Mucosa of stomach (tissue), 1 donor: ENCODE measurements around the gene FBXO9.
A peak's percentile ranks its signal among the peaks of the same experiment; 100 is the strongest.

Experiments used
- H3K27me3 ChIP-seq: one replicate; pipeline ENCODE4 v1.7.0; 2013; ENCODE audit warnings: mild to moderate bottlenecking, low read length; ENCODE audit not compliant: control insufficient read depth, insufficient read depth
- H3K36me3 ChIP-seq: one replicate; pipeline ENCODE4 v1.7.0; 2013; ENCODE audit warnings: low read length; ENCODE audit not compliant: control insufficient read depth, insufficient read depth
- H3K4me1 ChIP-seq: one replicate; pipeline ENCODE4 v1.7.0; 2013; ENCODE audit warnings: mild to moderate bottlenecking, low read length; ENCODE audit not compliant: control insufficient read depth, insufficient read depth
- H3K4me3 ChIP-seq: one replicate; pipeline ENCODE4 v1.7.0; 2013; ENCODE audit warnings: low read length
- H3K9ac ChIP-seq: one replicate; pipeline ENCODE4 v1.7.0; 2013; ENCODE audit warnings: mild to moderate bottlenecking, low read length, moderate library complexity
- H3K9me3 ChIP-seq: one replicate; pipeline ENCODE4 v1.7.0; 2013; ENCODE audit warnings: mild to moderate bottlenecking, low read length, moderate library complexity; ENCODE audit not compliant: control insufficient read depth
- donor health status: Pancreatic carcinoma.

Gene FBXO9

DNA sequence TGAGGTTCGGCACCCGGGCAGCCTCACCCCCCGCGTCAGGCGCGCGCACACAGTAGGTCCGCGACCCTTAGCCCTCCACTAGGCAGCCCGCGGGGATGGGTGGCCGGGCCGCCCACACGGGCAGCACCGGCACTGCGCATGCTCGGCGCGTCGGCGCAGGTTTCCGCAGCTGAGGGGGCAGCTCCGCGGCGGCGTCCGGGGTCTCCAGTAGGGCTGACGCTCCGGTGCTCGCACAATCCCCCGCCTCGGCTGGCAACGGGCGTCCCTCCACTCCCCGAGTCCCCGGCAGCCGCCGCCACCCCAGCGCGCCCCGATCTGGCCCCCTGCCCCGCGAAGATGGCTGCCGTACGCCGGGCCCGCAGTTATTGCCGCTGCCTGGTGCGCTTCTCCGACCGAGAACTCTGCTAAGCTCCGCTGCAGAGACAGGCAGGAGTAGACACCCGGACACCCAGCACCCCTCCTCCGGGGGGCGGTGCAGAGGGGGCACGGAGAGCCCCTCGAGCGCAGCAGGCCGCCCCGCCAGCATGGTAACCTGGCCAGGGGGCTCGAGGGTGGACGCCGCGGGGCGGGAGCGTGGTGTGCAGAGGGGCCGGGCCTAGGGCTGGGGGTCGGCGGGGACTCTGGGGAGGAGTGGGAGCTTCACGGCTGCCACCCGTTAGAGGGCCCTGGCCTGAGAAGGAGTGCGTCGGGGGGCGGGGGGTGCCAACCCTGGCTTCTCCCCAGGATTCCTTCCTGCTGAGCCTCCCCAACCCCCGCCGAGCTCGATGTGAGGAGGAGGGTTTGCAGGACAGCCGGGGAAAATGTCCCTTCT lies at the start of gene FBXO9:
Gene FBXO9 (plus strand): TSS at position 139 of the 811 bp plus-strand sequence. CDS start 386 bp downstream, at position 525.
- Histone ChIP-seq H3K27me3 (no peaks in the 10 kb centered on the region), H3K36me3 (no peaks in the 10 kb centered on the region), H3K9me3 (no peaks in the 10 kb centered on the region), H3K4me3 (peak within 1 kb of the TSS; percentile 52), H3K4me1 (peaks cover 12% of the 10 kb centered on the region), H3K9ac (peak within 1 kb of the TSS; percentile 83)

- Histone ChIP-seq H3K36me3 (peaks cover 16% of the 10 kb centered on the region), H3K27me3 (no peaks in the 10 kb centered on the region), H3K4me3 (no peak overlapping the region), H3K9me3 (no peaks in the 10 kb centered on the region), H3K9ac (no peak overlapping the region), H3K4me1 (no peaks in the 10 kb centered on the region)
Observed at GRCh38 chr6:53015486-53015885, 49.7 kb upstream of the FBXO9 start.

GRCh38 chr6:53018446-53018845 lies 46.8 kb upstream of the FBXO9 start:
- no peak overlapping the region for H3K4me3 ChIP-seq
- peaks cover 7% of the 10 kb centered on the region for H3K36me3 ChIP-seq
- H3K9me3 ChIP-seq, result no peaks in the 10 kb centered on the region
- no peaks in the 10 kb centered on the region for H3K4me1 ChIP-seq
- H3K27me3 ChIP-seq, result no peaks in the 10 kb centered on the region
- no peak overlapping the region for H3K9ac ChIP-seq

DNA sequence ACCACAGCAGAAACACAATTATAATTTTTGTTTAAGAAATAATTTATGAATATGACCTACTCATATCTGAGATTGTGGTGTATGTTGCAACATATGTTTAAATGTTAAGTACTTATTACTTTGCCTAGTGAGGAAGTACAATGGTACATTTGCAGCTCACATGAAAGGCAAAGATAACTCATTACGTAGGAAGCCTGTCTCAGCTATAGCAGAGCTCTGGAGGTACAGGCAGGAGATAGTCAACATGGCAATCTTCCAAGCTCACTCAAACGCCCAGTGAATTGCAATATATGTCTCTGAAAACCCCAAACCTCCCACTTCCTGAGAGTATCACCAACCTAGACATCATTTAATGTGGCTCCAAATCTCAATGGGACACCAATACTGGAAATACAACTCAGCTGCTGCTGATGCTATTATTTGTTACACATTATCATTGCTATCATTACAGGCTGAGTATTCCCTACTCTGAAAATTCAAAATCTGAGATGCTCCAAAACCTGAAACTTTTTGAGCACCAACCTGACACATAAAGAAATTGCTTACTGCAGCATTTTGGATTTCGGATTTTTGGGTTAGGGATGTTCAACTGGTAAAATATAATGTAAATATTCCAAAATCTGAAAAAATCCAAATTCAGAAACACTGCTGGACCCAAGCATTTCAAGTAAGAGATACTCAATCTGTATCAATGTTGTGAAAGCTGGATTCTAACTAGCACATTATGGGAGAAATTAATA lies 45.0 kb upstream of the FBXO9 start:
- no peaks in the 10 kb centered on the region for H3K27me3 ChIP-seq
- H3K4me1 ChIP-seq, result no peaks in the 10 kb centered on the region
- peaks cover 9% of the 10 kb centered on the region for H3K36me3 ChIP-seq
- H3K9me3 ChIP-seq, result no peaks in the 10 kb centered on the region
- no peak overlapping the region for H3K9ac ChIP-seq
- no peak overlapping the region for H3K4me3 ChIP-seq

GRCh38 chr6:53023323-53023722 lies 41.9 kb upstream of the FBXO9 start:
- no peaks in the 10 kb centered on the region for H3K27me3 ChIP-seq
- no peak overlapping the region for H3K9ac ChIP-seq
- H3K4me1 ChIP-seq, result no peaks in the 10 kb centered on the region
- H3K9me3 ChIP-seq, result no peaks in the 10 kb centered on the region
- no peak overlapping the region for H3K4me3 ChIP-seq
- H3K36me3 ChIP-seq, result peaks cover 9% of the 10 kb centered on the region

DNA sequence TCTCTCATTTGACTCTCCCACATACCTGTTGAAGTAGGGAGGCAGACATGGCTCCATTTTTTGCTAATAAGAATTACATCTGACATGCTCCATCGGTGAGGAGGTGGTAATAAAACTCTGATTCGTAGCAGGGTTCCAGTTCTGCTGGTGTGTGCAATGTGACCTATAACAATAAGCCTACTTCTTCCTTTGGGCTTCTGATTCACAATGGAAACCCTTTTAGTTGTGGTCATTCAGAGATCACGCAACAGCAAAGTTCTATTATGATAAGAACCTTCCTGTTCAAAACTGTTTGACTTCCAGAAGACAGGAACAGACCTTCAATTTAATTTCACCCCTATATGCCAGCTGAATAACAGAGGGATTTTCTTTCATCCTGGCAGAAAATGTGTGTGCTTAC lies 38.7 kb upstream of the FBXO9 start:
- no peak overlapping the region for H3K4me3 ChIP-seq
- no peaks in the 10 kb centered on the region for H3K9me3 ChIP-seq
- no peaks in the 10 kb centered on the region for H3K27me3 ChIP-seq
- H3K4me1 ChIP-seq, result no peaks in the 10 kb centered on the region
- H3K36me3 ChIP-seq, result peaks cover 9% of the 10 kb centered on the region
- no peak overlapping the region for H3K9ac ChIP-seq

GRCh38 chr6:53027131-53027718 lies 38.0 kb upstream of the FBXO9 start:
- Histone ChIP-seq H3K36me3 (peaks cover 9% of the 10 kb centered on the region), H3K27me3 (no peaks in the 10 kb centered on the region), H3K4me1 (no peaks in the 10 kb centered on the region), H3K9me3 (no peaks in the 10 kb centered on the region), H3K4me3 (no peak overlapping the region), H3K9ac (no peak overlapping the region)

- Histone ChIP-seq H3K36me3 (peaks cover 10% of the 10 kb centered on the region), H3K9ac (no peak overlapping the region), H3K4me3 (no peak overlapping the region), H3K27me3 (no peaks in the 10 kb centered on the region), H3K4me1 (no peaks in the 10 kb centered on the region), H3K9me3 (no peaks in the 10 kb centered on the region)
Observed at GRCh38 chr6:53028467-53028866, 36.7 kb upstream of the FBXO9 start.

DNA sequence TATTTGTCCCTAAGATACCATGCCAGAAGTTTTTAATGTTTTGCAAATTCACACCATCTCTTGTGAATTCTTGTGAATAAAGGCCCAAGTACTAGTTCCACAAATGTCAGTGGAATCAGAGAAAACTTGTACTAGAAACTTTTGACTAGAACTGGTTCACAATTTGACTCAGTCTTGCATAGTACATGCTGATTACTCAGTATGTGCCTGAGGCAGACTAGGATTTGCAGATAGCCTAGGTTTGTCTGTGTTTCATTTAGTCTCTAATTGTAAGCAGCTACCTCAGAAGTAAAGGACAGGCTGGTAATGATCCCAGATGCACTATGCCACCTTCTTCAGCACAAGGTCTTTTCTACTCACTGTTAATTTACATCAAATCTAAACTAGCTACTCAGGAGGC lies 35.9 kb upstream of the FBXO9 start:
- no peaks in the 10 kb centered on the region for H3K9me3 ChIP-seq
- H3K27me3 ChIP-seq, result no peaks in the 10 kb centered on the region
- no peaks in the 10 kb centered on the region for H3K4me1 ChIP-seq
- peaks cover 8% of the 10 kb centered on the region for H3K36me3 ChIP-seq
- no peak overlapping the region for H3K4me3 ChIP-seq
- H3K9ac ChIP-seq, result no peak overlapping the region

DNA sequence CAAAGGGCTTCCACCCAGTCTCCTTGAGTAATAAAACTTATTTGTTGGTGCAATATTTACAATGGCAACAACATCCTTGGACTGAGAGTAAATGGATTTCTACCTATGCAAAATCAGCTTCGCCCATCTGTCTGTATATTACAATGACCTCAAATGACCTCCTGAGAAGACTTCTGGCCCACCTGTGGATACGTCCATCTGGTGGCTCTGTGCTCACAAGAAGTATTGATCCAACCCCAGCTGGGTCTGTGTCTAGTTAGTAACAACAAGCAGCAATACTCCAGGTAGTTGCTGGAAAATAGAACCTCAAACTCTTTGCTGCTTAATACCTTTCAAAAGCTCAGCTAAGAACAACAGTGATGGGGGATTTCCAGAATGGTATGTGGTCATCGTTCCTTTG lies 35.4 kb upstream of the FBXO9 start:
- Histone ChIP-seq H3K36me3 (peaks cover 8% of the 10 kb centered on the region), H3K4me1 (no peaks in the 10 kb centered on the region), H3K27me3 (no peaks in the 10 kb centered on the region), H3K9ac (no peak overlapping the region), H3K9me3 (no peaks in the 10 kb centered on the region), H3K4me3 (no peak overlapping the region)

DNA sequence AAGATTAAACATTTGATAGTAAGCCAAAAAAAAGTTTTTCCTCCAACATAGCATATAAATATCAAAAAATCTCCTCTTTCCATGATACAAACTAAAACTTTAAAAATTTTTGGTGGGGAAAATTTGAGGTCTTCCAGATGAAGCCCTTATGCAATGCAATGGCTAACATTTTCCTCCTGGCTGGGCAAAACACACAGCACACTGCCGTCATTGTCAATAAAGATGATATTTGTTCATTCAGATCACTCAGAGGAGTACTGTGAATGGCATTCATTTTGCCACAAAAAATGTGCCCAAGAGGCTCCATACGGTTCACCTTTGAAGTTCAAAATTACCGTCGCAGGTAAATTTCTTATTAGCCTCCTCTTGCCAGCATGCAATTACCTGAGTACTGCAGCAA lies 33.9 kb upstream of the FBXO9 start:
- H3K36me3 ChIP-seq, result peaks cover 8% of the 10 kb centered on the region
- H3K4me1 ChIP-seq, result no peaks in the 10 kb centered on the region
- H3K9me3 ChIP-seq, result no peaks in the 10 kb centered on the region
- H3K27me3 ChIP-seq, result no peaks in the 10 kb centered on the region
- H3K4me3 ChIP-seq, result no peak overlapping the region
- no peak overlapping the region for H3K9ac ChIP-seq

- H3K9ac ChIP-seq, result no peak overlapping the region
Observed at GRCh38 chr6:53032849-53033248, 32.4 kb upstream of the FBXO9 start.

More at GRCh38 chr6:53032849-53033248, 32.4 kb upstream of the FBXO9 start:
- H3K36me3 ChIP-seq, result peaks cover 8% of the 10 kb centered on the region
- H3K4me3 ChIP-seq, result no peak overlapping the region
- H3K9me3 ChIP-seq, result no peaks in the 10 kb centered on the region
- no peaks in the 10 kb centered on the region for H3K27me3 ChIP-seq
- H3K4me1 ChIP-seq, result no peaks in the 10 kb centered on the region
